Hematopoietic multipotent progenitor cell treated with erythropoietin and hydrocortisone succinate and interleukin-3 and kit ligand, for 17 days (in vitro differentiated cells): ENCODE results near the gene B3GAT3.
"Not testable (repeated sequence)": the region's sequence is repeated elsewhere in the genome, so short reads cannot be mapped to it uniquely, and the experiment has no call there.

Experiments used
- DNase-seq: peaks from one replicate; pipeline ENCODE4 v3.0.0-alpha.2; 2015; ENCODE audit warnings: low spot score

The B3GAT3 gene

DNA sequence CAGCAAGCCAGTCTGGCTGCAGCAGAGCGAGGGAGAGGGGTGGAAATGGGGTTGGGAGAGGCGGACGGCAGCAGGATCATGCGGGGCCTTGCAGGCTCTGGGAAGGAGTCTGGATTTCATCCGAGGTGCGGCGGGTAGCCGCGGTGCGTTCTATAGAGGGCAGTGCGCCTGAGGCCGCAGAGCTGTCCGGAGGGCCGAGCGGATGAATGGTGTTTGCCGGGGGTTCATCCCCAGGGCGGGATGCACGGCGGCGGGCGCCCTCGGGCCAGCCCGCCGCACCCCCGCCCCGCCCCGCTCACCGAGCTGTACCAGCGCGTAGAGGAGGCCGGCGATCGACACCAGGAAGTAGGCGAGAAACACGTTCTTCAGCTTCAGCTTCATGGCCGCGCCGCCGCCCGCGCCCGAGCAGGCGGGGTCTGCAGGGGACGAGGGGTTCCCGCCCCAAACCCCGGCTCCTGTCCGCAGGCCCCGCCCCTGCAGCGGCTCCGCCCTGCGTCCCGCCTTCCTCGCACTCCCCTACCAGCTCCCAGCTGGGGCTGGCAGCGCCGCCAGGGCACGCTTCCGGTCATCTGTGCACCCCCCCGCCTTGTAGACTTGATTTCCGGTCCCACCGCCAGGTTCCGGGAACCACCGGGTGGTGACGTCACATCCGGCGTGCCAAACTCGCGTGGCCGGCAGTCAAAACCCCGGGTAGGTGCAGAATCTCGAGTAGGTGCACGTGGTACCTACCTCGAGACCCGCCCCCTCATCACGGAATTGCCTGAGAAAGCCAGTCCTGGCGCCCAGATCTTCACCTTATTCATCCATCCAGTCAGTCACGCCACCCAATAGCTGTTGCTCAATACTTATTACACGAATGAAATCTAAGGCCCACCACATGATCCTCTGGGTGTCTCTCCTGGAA lies at the start of gene B3GAT3:
TSS of gene B3GAT3 (minus strand) at position 420 of the 904 bp plus-strand sequence. CDS start at position 381, 39 bp downstream.
- DNase-seq = peak; percentile 92

- no peak for DNase-seq
These were observed 49.4 kb upstream of the B3GAT3 start for GRCh38 chr11:62671236-62671607.

DNA sequence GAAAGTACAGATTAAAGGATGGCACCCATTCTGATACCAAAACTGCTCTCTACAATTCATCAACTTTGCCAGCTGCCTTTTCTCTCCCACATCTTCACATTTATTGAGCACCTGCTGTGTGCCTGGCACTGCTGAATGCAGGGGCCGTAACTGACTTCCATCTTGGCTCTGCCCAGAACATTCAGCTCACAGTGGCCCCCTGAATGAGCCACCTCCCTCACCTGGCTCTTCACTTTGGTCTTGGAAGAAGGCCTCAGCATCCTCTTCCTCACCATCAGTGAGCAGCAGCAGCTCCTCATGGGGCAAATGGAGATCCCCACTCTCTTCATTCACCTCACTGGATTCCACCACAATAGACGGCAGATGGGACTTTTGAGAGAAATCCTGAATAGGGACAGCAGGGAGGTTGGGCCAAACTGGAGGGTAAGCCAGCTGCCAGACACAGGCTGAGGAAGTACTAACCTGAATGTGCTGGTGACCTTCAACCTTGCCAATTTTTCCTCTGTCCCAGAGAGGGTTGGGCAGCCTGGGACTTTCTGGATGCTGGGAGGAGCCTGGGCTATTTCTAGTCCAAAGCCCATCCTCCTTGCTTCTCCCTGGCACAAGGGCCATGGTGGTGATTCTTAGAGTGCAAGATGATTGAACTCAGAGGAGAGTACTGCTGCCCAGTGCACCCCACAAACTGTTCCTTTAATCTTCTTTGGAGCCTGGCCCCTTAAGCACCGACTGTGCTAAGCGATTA lies 47.8 kb upstream of the B3GAT3 start:
- no peak for DNase-seq

GRCh38 chr11:62667460-62667859 lies 45.7 kb upstream of the B3GAT3 start:
- no peak for DNase-seq

- peak; percentile 23 for DNase-seq
These were observed 44.6 kb upstream of the B3GAT3 start for GRCh38 chr11:62666259-62666926.

DNA sequence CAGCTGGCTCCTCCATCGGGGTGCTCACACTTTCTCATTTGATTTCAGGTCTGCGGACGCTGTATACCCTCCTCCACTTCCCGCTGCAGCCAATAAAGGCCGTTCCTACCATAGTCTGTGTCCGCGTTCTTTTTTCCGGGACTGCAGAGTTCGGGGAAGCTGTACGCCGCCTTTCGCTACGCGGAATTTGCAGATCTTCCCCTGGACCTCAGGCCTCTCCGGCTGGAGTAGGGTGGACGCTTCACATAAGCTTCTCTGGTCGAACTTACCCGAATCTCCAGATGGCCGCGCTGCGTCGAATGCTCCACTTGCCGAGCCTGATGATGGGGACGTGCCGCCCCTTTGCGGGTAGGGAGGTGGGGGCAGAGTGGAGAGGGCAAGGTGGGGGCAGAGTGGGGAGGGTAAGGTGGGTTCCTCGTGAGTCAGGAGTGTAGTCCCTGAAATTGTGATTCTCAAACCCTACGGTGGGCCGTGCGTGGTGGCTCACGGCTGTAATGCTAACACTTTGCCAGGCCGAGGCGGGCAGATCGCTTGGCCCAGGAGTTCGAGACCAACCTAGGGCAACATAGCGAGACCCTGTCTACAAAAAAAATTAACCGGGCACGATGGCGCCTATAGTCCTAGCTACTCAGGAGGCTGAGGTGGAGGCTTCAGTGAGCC lies 43.9 kb upstream of the B3GAT3 start:
- no peak for DNase-seq

- peak; percentile 94 for DNase-seq
These were observed 43.4 kb upstream of the B3GAT3 start, which contains the start of the genes C11orf98 and CSKMT for GRCh38 chr11:62665075-62665598. Gene C11orf98 (minus strand): TSS chr11:62665210. CDS start chr11:62665169, 41 bp downstream. Gene CSKMT (plus strand): TSS chr11:62665312. CDS start chr11:62665880, 568 bp downstream.

DNA sequence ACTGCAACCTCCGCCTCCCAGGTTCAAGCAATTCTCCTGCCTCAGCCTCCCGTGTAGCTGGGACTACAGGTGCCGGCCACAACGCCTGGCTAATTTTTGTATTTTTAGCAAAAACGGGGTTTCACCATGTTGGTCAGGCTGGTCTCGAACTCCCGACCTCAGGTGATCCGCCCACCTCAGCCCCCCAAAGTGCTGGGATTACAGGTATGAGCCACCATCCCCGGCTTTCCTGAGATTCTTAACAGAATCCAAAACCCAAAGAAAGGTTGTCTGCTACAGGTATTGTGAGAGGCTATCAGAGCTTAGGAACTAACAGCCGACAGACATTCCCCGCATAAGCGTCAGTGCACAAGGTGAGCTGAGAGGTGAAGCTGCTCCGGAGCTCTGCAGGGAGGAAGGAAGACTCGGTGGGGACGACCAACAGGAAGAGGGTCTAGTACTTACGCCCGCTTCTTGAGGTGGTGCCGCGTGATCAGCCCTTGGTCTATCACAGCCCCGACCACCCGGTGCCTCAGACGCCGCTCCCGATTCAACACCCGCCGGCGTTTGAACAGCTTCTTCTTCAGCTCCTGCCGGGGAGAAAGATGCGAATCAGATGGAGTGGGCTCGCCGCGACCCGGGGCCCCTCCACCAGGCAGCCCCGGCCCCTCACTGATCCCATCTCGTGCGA lies 42.8 kb upstream of the B3GAT3 start:
- DNase-seq = no peak

GRCh38 chr11:62656796-62657429 lies 35.1 kb upstream of the B3GAT3 start:
- no peak for DNase-seq

DNA sequence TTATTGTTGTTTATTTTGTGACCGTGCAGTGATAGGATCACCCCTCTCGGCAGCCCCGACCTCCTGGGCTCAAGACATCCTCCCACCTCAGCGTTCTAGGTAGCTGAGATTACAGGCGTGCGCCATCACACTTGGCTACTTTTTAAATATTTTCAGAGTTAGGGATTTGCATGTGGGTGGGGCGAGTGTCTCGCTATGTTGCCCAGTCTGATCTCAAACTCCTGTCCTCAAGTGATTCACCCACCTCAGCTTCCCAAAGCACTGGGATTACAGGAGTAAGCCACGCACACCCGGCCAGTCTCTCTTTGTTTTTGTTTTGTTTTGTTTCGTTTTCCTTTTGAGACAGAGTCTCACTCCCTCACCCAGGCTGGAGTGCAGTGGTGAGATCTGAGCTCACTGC lies 32.5 kb upstream of the B3GAT3 start:
- no peak for DNase-seq

- no peak for DNase-seq
These were observed 30.6 kb upstream of the B3GAT3 start for GRCh38 chr11:62652161-62653006.

DNA sequence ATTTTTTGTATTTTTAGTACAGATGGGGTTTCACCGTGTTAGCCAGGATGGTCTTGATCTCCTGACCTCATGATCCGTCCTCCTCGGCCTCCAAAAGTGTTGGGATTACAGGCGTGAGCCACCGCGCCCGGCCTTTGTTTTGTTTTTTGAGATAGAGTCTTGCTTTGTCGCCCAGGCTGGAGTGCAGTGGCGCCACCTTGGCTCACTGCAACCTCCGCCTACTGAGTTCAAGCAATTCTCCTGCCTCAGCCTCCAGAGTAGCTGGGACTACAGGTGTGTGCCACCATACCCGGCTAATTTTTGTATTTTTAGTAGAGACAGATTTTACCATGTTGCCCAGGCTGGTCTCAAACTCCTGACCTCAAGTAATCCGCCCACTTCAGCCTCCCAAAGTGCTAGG lies 28.5 kb upstream of the B3GAT3 start:
- DNase-seq = not testable (repeated sequence)

GRCh38 chr11:62649486-62649885 lies 27.7 kb upstream of the B3GAT3 start:
- DNase-seq = no peak

- DNase-seq = no peak
These were observed 27.2 kb upstream of the B3GAT3 start for GRCh38 chr11:62648967-62649364.

GRCh38 chr11:62648185-62648966 lies 26.6 kb upstream of the B3GAT3 start:
- no peak for DNase-seq

GRCh38 chr11:62647609-62648005 lies 25.8 kb upstream of the B3GAT3 start:
- no peak for DNase-seq

DNA sequence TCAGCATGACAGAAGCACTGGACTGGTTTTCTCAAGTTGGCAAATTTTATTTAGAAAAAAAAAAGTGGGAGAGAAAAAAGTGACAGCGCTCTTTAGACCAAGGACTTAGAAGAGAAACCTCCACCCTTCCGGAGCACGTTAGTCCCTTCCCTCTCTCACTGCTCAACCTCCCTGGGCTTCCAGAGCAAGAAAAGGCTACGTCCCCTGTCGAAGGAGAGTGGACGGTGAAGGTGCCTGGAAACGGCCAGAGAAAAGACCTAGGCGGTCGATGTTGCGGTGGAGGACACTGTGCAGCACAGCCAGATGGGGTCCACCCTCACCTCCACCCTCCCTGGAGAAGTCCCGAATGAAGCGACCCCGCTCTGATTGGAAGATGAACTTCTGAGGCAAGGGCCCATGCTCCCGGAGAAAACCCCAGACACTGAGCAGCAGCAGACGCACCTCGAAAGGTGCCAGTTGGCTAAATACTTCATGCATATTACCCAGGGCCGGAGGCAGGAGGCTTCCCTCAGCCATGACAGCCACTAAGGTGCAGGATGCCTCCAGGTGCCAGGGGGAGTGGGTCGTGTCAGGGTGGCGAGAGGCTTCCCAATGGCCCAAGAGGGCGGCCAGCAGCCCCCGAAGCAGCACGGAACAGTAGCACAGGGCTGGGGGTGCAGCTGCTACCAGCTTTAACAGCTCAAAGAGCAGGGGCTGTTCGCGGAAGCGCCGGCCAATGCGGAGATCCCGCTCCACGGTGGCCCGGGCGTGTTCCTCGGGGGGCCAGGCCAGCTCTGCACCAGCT lies 25.2 kb upstream of the B3GAT3 start:
- no peak for DNase-seq
